ENCODE results near the gene GPHB5. TPM values are rescaled to one million over a fixed set of nuclear protein-coding genes. Genes with fewer than 3 reads are reported as not detected.
A peak's percentile ranks its signal among the peaks of the same experiment; 100 is the strongest.
"Not testable (repeated sequence)": the region's sequence is repeated elsewhere in the genome, so short reads cannot be mapped to it uniquely, and the experiment has no call there.

The GPHB5 gene
- not detected for total RNA-seq

GRCh38 chr14:63318835-63319234, at the start of gene GPHB5:
Gene GPHB5, minus strand, starts transcription at chr14:63318935. Its CDS starts 1,086 bp downstream, at chr14:63317849.
- no peak for ATAC-seq
- intact Hi-C loops (cut with DNase I) = no loop called here

GRCh38 chr14:63367742-63368364, 49.1 kb upstream of the GPHB5 start:
- ATAC-seq (no peak), DNase-seq (ENCODE audit: low spot score) (no peak)
- intact Hi-C loops (cut with DNase I) = no loop called here

More at GRCh38 chr14:63318835-63319234, at the start of gene GPHB5:
- no peak for DNase-seq (ENCODE audit: low spot score)

GRCh38 chr14:63362389-63362819, 43.7 kb upstream of the GPHB5 start:
- ATAC-seq (no peak), DNase-seq (ENCODE audit: low spot score) (no peak)
- intact Hi-C loops (cut with DNase I) = no loop called here

GRCh38 chr14:63361790-63362189, 43.1 kb upstream of the GPHB5 start:
- ATAC-seq (no peak), DNase-seq (ENCODE audit: low spot score) (no peak)
- intact Hi-C loops (cut with DNase I) = no loop called here

GRCh38 chr14:63357841-63358240, 39.1 kb upstream of the GPHB5 start:
- intact Hi-C loops (cut with DNase I) = no loop called here
- ATAC-seq (no peak), DNase-seq (ENCODE audit: low spot score) (no peak)

GRCh38 chr14:63345826-63346225, 27.1 kb upstream of the GPHB5 start:
- intact Hi-C loops (cut with DNase I) = no loop called here

GRCh38 chr14:63344336-63344735, 25.6 kb upstream of the GPHB5 start:
- DNase-seq (ENCODE audit: low spot score) = no peak
- ATAC-seq = no peak
- intact Hi-C loops (cut with DNase I) = no loop called here

More at GRCh38 chr14:63345826-63346225, 27.1 kb upstream of the GPHB5 start:
- no peak for DNase-seq (ENCODE audit: low spot score)
- ATAC-seq = no peak

- intact Hi-C loops (cut with DNase I) = no loop called here
- no peak for ATAC-seq
- DNase-seq (ENCODE audit: low spot score) = no peak
These were observed 25.1 kb upstream of the GPHB5 start for GRCh38 chr14:63343878-63344277.

GRCh38 chr14:63342371-63342770, 23.6 kb upstream of the GPHB5 start:
- intact Hi-C loops (cut with DNase I) = no loop called here
- DNase-seq (ENCODE audit: low spot score) (no peak), ATAC-seq (peak; percentile 77)

GRCh38 chr14:63328787-63329737, 10.3 kb upstream of the GPHB5 start:
- intact Hi-C loops (cut with DNase I) = no loop called here
- ATAC-seq = no peak
- no peak for DNase-seq (ENCODE audit: low spot score)

- DNase-seq (ENCODE audit: low spot score) (no peak), ATAC-seq (no peak)
- intact Hi-C loops (cut with DNase I) = no loop called here
These were observed 8.1 kb upstream of the GPHB5 start for GRCh38 chr14:63326840-63327239.

- intact Hi-C loops (cut with DNase I) = no loop called here
- ATAC-seq = peak; percentile 78
- DNase-seq (ENCODE audit: low spot score) = no peak
These were observed 4.3 kb upstream of the GPHB5 start for GRCh38 chr14:63322897-63323573.

- intact Hi-C loops (cut with DNase I) = no loop called here
- DNase-seq (ENCODE audit: low spot score) = no peak
- no peak for ATAC-seq
These were observed 3.7 kb upstream of the GPHB5 start for GRCh38 chr14:63322472-63322871.

GRCh38 chr14:63308723-63309317, 9.9 kb downstream of the GPHB5 start:
- DNase-seq (ENCODE audit: low spot score) (no peak), ATAC-seq (no peak)
- intact Hi-C loops (cut with DNase I) = no loop called here

- DNase-seq (ENCODE audit: low spot score); ATAC-seq; intact Hi-C loops (cut with DNase I): not testable (repeated sequence)
These were observed 14.3 kb downstream of the GPHB5 start for GRCh38 chr14:63304429-63304828.

GRCh38 chr14:63301891-63302534, 16.7 kb downstream of the GPHB5 start:
- ATAC-seq (no peak), DNase-seq (ENCODE audit: low spot score) (no peak)
- intact Hi-C loops (cut with DNase I) = no loop called here

- intact Hi-C loops (cut with DNase I) = no loop called here
- ATAC-seq (no peak), DNase-seq (ENCODE audit: low spot score) (no peak)
These were observed 17.9 kb downstream of the GPHB5 start for GRCh38 chr14:63300854-63301253.

- intact Hi-C loops (cut with DNase I) = no loop called here
- DNase-seq (ENCODE audit: low spot score) = no peak
- ATAC-seq = no peak
These were observed 19.2 kb downstream of the GPHB5 start for GRCh38 chr14:63299351-63300110.
